WI38 (cell line): ENCODE data around the gene PSMD5.

Source experiments
- H3K4me3 ChIP-seq: 2 replicates; pipeline ENCODE4 v1.5.1; 2011; ENCODE audit warnings: low read depth, mild to moderate bottlenecking, control low read depth, low read length
- TF ChIP-seq, protein P1 (sequence below): IDR thresholded peaks from 2 replicates; pipeline ENCODE4 v1.5.1; 2012; ENCODE audit warnings: low read depth, mild to moderate bottlenecking, control low read depth, low read length

The PSMD5 gene

GRCh38 chr9:120768886-120769285 lies 73.8 kb downstream of the PSMD5 start:
- TF ChIP-seq, protein P1, sequence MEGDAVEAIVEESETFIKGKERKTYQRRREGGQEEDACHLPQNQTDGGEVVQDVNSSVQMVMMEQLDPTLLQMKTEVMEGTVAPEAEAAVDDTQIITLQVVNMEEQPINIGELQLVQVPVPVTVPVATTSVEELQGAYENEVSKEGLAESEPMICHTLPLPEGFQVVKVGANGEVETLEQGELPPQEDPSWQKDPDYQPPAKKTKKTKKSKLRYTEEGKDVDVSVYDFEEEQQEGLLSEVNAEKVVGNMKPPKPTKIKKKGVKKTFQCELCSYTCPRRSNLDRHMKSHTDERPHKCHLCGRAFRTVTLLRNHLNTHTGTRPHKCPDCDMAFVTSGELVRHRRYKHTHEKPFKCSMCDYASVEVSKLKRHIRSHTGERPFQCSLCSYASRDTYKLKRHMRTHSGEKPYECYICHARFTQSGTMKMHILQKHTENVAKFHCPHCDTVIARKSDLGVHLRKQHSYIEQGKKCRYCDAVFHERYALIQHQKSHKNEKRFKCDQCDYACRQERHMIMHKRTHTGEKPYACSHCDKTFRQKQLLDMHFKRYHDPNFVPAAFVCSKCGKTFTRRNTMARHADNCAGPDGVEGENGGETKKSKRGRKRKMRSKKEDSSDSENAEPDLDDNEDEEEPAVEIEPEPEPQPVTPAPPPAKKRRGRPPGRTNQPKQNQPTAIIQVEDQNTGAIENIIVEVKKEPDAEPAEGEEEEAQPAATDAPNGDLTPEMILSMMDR: no peak
- H3K4me3 ChIP-seq: no peak overlapping the region

- TF ChIP-seq, protein P1: no peak
- no peak overlapping the region for H3K4me3 ChIP-seq
These were observed 74.5 kb downstream of the PSMD5 start for GRCh38 chr9:120768247-120768646.

GRCh38 chr9:120767451-120767850 lies 75.3 kb downstream of the PSMD5 start:
- TF ChIP-seq, protein P1: no peak
- no peak overlapping the region for H3K4me3 ChIP-seq
